GM04503 (cell line): ENCODE data around the gene GNE.
A peak's percentile ranks its signal among the peaks of the same experiment; 100 is the strongest.
"Not testable (repeated sequence)": the region's sequence is repeated elsewhere in the genome, so short reads cannot be mapped to it uniquely, and the experiment has no call there.

Source experiments
- DNase-seq: peaks from one replicate; pipeline ENCODE4 v3.0.0-alpha.2; 2012; ENCODE audit warnings: low read depth

Gene GNE, protein sequence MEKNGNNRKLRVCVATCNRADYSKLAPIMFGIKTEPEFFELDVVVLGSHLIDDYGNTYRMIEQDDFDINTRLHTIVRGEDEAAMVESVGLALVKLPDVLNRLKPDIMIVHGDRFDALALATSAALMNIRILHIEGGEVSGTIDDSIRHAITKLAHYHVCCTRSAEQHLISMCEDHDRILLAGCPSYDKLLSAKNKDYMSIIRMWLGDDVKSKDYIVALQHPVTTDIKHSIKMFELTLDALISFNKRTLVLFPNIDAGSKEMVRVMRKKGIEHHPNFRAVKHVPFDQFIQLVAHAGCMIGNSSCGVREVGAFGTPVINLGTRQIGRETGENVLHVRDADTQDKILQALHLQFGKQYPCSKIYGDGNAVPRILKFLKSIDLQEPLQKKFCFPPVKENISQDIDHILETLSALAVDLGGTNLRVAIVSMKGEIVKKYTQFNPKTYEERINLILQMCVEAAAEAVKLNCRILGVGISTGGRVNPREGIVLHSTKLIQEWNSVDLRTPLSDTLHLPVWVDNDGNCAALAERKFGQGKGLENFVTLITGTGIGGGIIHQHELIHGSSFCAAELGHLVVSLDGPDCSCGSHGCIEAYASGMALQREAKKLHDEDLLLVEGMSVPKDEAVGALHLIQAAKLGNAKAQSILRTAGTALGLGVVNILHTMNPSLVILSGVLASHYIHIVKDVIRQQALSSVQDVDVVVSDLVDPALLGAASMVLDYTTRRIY

DNA sequence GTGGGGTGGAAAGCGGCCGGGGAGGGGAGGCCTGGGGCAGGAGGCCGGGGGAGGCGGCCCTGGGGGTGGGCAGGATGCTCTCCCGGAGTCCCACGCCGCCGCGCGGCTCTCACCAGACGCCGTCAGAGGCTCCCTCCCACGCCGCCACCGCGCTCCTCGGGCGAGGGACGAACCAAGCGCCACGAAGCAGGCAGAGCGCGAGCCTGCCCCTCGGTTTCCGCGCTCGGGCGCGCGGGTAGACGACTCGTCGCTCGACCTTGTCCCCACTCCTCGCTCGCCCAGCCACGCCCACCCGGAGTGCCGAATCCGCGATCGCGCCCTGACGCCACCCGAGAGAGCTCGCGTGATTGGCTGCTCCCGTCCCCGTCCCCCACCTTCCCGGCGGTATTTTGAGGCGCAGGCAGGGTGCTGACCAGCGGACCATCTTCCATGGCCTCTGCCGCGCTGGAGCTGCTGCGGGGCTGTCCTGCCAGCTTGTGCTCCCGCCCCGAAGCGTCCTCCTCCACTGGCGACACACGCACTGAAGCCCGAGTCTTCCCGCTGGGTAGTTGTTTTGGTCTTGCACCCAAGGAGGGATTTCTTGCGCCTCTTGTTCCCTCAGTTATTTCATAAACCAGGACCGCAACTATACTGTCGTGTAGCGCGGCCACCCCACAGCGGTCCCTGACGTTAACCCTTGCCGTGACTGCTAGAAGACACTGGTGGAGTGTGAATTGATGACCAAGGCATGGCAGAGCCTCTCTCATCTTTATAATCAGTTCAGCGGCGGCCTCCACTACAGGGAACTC is at the start of gene GNE:
Gene GNE (minus strand): TSS at position 241 of the 788 bp plus-strand sequence. CDS start 9,093 bp downstream, outside the sequence.
- peak; percentile 85 for DNase-seq

DNA sequence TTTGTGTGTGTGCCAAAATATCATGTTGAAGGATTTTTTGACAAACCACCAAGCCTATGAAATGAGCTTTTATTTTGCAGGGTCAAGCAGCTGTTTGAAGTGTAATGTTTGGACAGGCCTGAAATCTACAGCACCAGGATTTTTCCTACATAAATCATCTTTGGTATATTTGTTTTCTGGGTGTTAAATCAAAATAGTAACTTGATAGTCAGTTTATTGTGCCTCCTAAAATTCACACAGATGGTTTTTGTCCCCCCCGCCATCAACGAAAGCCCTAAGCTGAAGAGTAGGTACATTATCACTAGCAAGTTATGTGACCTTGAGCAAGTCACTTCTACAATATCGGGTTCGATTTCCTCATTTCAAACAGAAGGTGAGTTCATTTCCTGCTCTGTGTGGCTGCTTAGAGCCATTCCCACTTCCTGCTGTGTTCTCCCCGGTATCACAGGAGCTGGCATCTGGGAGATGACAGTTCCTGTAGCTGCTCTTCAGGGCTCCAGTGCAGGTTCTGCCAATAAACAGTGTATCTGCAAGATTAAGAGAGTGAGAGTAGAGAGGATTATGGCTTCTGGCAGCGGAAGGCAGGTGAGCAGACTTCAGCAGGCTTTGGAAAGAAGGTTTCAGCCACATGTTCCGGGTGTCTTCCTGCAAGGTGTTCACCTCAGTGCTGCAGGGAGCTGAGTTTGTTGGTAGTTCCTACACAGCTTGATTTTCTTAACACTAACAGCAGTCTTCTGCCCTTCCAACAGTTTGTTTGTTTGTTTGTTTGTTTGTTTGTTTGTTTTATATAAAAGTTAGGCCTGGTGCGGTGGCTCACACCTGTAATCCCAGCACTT is 48.4 kb upstream of the GNE start:
- no peak for DNase-seq

DNA sequence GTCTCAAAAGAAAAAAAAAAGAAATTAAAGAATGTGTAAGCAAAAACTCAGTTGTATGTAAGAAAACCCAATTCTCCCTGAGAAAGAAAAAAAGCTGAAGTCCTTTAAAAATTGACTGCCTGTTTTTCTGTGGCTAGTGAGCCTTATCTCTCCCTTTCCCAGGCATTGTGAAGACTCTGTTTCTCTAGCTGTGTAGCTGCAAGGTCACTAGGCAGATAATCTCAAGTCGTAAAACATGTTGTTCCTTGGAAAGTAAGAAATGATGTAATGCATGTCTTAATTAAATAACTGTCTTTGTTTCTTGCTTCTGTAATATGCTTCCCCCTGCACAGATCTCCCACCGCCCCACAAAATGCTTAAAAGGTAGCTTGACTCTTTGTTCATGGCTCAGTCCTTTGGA is 46.1 kb upstream of the GNE start:
- not testable (repeated sequence) for DNase-seq

DNA sequence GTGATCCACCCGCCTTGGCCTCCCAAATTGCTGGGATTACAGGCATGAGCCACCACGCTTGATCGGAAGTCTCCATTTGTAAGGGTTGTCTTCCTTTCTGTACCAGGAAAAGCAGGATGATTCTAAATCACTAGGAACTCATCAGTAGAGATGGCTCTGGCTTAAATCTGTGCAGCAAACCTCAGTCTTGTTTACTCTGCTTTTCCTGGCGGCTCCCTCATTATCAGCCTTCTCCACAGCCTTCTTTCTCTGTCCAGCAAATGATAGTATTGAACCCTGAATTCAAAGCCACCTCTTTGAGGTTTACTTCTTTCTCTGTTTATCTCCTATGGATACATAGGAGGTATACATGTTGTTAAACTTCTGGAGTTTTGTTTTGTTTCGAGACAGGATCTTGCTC is 43.0 kb upstream of the GNE start:
- no peak for DNase-seq

DNA sequence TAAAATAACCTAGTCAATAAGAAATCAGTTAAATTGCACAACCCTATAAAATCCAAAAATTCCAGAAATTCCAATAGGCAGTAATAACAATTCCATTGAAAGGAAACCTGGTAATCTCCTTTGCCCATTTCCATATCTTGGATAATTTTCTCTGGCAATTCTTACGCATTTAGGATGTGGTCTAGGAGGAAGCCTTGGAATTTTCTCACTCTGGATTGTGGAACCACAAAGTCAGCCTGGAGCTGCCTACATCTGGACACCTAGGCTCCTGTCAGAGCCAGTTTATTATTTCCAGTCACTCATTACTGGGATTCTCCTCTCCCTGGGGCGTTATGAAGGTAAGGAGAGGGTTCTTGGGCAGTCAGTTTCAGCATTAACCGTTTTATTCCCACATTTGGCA is 40.3 kb upstream of the GNE start:
- DNase-seq: peak; percentile 44

DNA sequence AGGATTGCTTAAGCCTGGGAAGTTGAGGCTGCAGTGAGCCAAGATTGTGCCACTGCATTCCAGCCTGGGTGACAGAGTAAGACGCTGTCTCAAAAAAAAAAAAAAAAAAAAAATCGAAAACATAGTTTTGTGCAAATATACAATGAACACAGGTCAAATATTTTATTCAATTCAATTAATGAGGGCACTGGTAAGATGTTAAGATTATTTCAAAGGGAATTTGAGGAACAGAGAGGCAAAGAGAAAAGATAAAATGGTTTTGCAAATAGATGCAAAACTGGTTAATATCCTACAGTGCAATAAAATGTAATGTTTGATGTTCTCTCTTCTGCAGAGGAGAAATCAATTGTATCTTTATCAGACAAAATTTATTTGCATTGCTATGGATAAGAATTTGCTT is 39.5 kb upstream of the GNE start:
- DNase-seq: no peak

DNA sequence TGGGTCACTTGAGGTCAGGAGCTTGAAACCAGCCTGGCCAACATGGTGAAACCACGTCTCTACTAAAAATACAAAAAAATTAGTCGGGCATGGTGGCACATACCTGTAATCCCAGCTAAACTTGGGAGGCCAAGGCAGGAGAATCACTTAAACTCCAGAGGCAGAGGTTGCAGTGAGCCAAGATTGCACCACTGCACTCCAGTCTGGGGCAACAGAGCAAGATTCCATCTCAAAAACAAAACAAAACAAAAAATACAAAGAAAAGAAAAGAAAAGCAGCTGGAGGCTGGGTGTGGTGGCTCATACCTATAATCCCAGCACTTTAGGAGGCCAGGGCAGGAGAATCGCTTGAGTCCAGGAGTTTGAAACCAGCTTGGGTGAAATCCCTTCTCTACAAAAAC is 36.7 kb upstream of the GNE start:
- DNase-seq: not testable (repeated sequence)

DNA sequence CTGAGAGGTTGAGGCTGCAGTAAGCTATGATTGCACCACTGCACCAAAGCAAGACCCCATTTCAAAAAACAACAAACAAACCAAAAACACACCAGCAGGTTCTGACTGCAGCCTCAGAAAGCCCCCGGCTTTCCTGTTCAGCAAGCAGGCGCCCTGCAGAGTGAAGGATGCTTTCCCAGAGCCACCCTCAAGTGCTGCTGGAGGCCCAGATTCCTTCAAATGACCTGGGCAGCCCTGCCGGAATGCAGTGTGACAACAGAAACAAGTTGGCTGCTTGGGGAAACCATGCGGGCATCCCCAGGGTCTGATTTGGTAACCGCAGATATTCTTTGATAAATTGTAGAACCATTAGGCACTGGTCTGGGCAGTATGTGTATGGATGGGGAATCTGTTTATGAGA is 35.7 kb upstream of the GNE start:
- DNase-seq: no peak

DNA sequence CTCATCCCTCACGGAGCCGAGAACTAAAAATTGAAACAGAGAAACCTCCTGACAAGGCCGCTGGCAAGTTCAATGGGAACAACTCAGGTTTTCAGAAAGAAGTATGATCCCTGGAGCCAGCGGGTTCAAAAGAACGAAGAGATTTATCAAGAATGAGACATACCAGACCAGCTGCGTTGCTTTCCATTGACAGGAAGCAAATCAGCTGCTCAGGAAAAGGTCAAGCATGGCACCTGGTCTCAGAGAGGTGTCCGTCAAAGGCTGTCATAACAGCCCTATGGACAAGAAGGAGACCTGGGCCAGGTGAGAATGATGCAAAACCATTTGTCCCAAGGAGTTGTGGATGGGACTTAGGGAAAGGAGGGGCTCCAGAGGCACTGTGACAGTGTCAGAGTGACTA is 34.9 kb upstream of the GNE start:
- no peak for DNase-seq

DNA sequence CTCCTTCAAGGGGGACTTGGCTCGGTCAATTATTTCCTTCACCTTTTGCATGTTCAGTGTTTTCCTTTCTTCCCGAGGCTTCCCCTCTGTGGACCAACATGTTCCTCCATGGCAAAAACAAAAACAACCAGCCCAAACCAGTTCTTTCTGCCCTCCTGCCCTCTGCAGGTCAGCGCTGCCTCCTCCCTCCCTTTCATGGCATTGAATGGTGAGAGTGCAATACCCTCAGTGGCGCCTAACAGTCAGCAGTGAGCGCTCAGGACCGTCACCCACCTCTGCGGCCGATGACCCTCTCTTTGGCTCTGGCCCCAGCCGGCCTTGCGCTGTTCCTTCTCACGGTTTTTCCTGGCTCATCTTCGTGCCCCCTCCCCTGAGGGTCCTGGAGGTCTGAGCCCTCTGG is 34.4 kb upstream of the GNE start:
- no peak for DNase-seq

DNA sequence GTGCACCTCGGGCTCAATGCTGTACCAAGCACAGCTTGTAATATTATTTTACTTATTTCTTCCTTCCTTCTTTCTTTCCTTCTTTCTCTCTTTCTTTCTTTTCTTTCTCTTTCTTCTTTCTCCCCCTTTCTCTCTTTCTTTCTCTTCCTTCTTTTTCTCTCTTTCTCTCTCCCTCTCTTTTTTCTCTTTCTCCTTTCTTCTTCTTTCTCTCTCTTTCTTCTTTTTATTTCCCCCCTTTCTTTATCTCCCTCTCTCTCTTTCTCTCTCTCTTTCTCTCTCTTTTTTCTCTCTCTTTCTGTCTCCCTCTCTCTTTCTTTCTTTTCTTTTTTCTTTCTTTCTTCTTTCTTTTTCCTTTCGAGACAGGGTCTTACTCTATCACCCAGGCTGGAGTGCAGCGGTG is 32.7 kb upstream of the GNE start:
- DNase-seq: no peak

DNA sequence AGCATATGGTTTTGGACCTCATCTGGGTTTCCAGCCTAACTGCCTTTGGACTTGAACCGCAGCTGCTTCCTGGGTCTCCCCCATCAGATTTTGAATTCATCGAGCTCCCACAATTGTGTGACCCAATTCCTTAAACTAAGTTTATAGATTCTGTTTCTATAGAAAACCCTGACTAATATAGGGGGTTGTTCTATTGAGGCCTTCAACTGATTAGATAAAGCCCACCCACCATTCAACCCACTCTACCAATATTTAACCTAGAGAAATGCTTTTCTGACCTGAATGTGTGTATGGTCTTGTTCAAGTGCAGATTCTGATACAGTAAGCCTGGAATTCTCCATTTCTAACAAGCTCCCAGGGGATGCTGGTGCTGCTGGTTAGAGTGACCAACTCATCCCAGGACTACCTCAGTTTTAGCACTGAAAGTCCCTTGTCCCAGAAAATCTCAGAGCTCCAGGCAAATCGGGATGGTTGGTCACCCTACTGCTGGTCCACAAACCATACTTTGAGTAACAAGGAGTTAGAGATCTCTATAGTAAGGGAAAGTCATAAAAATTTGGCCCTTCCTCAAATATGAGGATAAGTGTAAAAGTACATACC is 31.7 kb upstream of the GNE start:
- no peak for DNase-seq

DNA sequence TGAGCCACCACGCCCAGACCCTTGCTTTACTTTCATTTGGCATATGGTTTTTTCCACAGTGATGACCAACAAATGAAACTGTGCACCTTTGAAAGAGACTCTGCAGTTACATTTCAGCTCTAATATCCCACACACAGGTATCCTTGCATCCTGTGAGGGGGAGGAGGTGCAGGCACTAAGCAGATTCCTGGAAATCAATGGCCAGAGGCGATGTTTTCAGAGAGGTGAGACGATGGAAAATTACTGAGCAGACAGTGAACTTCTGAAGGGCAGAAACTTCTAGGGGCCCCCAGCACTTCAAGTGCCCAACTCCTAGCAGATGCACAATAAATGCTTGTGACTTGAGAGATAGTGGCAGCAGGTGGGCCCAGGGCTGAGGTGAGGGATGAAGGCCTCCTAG is 29.8 kb upstream of the GNE start:
- no peak for DNase-seq

DNA sequence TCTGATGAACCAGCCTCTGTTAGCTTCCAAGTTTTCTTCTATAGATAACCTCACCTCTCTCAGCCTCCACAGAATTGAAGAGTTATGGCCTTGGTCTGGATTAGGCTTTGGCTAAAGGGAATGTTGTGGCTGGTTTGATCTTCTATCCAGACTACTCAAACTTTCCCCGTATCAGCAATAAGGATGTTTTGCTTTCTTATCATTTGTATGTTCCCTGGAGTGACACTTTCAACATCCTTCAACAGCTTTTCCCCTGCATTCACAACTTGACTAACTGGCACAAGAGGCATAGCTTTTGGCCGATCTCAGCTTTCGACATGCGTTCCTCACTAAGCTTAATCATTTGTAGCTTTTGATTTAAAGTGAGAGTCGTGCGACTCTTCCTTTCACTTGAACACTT is 28.1 kb upstream of the GNE start:
- DNase-seq: no peak

DNA sequence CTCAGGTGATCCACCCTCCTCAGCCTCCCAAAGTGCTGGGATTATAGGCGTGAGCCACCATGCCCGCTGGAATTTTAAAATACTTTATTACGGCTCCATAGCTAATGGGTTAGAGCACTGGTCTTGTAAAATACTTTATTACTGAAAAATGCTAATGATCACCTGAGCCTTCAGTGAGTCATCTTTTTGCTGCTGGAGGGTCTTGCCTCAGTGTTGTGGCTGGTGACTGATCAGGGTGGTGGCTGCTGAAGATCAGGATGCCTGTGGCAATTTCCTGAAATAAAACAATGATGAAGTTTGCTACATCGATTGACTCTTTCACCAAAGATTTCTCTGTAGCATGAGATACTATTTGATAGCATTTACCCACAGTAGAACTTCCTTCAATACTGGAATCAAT is 26.0 kb upstream of the GNE start:
- DNase-seq: no peak

DNA sequence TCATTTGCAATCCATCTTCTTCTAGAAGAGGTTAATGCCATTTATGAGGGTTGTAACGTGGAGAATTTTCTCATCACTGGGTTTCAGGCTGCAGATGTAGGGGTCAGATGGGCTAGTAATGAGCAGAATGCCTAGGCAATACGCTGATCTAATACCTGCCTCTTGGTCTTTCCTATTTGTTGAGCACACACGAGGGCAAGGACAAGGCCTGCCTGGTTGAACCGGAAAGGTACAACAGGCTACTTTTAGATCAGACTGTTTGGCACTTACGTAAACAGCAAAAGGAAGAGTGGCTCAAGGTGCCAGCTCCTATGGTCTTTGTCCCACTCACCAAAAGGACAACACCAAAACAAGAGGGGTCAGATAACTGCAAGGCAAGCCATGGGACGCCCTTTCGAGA is 24.0 kb upstream of the GNE start:
- no peak for DNase-seq

DNA sequence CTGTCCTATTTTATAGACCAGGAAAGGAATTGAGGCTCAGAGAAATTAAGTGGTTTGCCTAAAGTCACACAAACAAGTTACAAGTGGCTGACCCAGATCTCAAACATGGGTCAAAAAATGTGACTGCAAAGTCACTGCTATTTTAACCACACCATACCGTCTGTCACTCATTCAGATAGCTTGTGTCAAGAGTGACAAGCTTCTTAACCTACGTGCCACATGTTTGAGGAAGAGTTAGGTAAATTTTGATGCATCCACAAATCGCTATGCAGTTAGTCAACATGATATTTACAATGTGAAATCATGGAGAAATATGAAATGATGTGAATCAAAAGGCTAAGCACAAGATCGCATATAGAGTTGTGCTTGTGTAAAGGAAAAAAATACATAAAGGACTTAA is 22.7 kb upstream of the GNE start:
- no peak for DNase-seq

DNA sequence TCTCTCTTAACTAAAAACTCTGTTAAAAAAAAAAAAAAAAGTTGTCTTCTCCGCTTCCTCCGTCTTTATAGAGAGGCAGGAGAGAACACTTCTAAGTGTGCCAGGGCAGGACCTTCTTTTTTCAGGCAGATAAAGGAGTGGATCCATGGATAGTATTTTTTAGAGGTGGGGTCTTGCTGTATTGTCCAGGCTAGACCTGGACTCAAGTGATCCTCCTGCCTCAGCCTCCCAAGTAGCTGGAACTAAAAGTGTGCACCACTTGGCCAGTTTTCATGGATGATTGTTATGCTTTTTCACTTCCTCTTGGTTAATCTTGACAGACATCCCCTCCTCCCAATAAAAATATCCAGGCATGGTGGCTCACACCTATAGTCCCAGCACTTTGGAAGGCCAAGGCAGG is 20.0 kb upstream of the GNE start:
- DNase-seq: no peak

DNA sequence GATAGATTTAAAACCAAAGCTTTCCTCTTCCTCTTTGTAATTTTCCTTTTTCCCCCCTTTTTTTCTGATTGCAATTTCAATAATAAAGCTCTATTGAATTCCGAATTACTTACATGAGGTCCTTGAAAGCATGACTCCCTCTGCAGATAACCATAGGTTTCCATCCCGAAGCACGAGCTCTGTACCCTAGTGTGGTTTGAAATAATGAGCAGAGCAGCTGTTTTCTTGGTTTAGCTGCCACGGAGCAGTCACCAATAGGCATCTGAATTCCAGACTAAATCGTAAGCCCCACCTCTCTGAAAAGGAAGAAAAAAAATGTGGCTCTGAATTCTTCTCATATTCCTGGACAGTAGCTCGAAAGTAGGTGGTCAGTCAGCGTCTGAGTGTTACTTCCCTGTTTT is 18.5 kb upstream of the GNE start:
- DNase-seq: peak; percentile 78

DNA sequence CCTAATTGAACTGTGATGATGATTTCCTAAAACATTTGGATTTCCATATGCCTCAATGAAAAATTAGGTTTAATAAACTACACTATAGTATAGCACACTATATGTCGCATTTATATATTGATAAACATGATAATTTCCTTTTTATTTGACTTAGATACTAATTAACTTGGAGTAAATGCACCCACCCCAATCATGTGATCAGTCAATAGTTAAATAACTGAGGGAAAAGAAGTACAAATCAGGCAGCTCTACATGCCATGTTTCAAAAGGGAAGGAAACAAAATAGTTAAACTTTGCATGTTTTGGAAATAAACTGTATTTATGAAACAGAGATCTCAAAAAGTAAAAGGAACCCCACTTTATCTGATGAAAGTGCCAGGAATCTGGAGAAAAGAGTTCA is 18.0 kb upstream of the GNE start:
- DNase-seq: no peak

DNA sequence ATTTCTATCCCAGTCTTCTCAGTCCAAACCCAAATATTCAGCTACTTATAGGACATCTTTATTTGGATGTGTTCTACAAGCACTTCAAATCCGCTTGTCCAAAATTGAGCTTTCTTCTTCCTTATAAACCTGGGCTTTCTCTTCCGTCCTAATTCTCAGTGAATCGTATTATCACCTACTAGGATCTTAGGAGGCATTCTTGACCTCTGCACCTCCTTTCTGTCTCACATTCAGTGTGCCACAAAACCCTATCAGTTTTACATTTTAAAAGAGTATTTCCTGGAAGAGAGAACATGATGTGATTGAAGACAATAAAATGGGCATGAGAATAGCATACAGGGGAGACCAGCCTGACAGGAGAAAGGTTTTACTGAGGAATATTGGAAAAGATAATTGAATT is 16.8 kb upstream of the GNE start:
- no peak for DNase-seq

DNA sequence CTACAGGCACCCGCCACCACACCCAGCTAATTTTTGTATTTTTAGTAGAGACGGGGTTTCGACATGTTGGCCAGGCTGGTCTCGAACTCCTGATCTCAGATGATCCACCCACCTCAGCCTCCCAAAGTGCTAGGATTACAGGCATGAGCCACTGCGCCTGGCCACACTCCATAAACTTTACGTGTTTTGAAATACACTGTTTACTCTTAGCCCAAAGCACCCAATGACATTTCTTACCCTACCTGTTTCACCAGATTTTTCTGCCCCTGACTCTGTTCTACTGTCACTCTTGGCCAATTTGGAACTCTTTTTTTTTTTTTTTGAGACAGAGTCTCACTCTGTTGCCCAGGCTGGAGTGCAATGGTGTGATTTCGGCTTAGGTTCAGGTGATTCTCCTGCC is 15.1 kb upstream of the GNE start:
- not testable (repeated sequence) for DNase-seq
